Bladder microvascular endothelial cell (primary cell): ENCODE measurements around the gene DKKL1. TPM values are rescaled to one million over a fixed set of nuclear protein-coding genes. Genes with fewer than 3 reads are reported as not detected.

Experiments
- total RNA-seq: library from RNA; depleted of rRNA; stranded (reverse); fragments of >200 nt; gene quantifications from 2 replicates; pipeline ENCODE4 v1.2.3, GENCODE V29; 2014

The DKKL1 gene
- total RNA-seq = 0.31 TPM in 1 of 2 replicates, not detected in the other

DNA sequence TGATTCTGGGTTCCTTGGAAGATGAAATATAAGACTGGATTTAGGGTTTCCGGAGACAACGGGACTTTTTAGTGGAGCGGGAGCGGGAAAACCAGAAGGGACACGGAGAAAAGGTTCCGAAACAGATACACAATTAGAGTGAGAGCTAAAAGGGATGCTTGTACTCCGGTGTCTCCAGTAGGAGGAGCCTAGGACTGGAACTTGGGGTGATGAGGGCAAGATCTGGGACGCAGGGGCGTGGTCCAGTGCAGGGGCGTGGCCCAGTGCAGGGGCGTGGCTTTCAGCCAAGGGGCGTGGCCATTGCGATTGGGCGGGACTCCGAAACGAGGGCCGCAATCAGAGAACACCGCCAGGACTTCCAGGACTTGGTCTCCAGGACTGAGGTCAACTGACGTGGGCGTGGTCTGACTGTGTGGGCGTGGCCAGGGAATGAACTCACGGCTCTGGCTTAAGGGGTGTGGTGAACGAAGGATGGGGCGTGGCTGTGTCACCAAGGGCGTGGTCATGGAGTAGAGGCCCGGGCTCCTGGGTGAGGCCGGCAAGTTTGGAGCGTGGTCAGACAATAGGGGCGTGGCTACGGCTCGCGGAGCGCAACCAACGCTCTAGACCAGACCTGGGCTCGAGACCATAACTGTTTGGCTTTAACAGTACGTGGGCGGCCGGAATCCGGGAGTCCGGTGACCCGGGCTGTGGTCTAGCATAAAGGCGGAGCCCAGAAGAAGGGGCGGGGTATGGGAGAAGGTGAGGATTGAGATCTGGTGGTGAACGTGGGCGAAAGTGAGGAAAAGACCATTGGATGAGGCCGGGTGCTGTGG is at the start of gene DKKL1:
TSS of gene DKKL1 (plus strand) at position 610 of the 815 bp plus-strand sequence. CDS start at position 732, 122 bp downstream.

GRCh38 chr19:49324801-49325576 is 38.7 kb upstream of the DKKL1 start, which contains the start of gene SLC6A16:
Gene SLC6A16 (minus strand): TSS chr19:49325191. CDS start chr19:49311347, 13,844 bp downstream.

GRCh38 chr19:49335071-49335783 is 28.4 kb upstream of the DKKL1 start, which contains the start of gene CD37:
Gene CD37 (plus strand): TSS chr19:49335406. CDS start chr19:49335541, 135 bp downstream.

GRCh38 chr19:49362048-49362928 is 1.4 kb upstream of the DKKL1 start, which contains the start of gene TEAD2:
Gene TEAD2 (minus strand): TSS chr19:49362416. CDS start chr19:49360075, 2,341 bp downstream.

DNA sequence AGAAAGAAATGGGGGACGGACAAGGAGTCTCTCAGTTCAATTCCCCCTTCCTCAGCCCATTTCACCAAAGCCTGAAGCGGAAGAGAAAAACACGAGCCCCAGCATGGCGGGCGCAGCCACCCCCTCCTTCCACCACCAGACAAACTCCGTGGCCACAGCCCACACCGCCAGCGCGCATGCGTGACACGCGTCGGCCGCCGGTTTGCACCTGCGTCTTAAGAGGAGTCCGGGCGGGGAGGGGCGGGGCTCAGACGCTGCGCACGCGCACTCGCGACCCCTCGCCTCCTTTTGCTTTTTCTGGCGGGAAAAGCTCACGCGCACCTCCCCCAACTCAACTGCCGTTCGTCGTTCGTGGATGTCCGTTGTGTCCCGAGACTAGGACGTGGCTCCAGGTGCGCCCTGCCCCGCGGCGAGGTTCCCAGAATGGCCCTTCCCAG is 24.3 kb downstream of the DKKL1 start, which contains the start of gene KASH5:
TSS of gene KASH5 (plus strand) at position 314 of the 437 bp plus-strand sequence. CDS start 2,635 bp downstream, outside the sequence.

DNA sequence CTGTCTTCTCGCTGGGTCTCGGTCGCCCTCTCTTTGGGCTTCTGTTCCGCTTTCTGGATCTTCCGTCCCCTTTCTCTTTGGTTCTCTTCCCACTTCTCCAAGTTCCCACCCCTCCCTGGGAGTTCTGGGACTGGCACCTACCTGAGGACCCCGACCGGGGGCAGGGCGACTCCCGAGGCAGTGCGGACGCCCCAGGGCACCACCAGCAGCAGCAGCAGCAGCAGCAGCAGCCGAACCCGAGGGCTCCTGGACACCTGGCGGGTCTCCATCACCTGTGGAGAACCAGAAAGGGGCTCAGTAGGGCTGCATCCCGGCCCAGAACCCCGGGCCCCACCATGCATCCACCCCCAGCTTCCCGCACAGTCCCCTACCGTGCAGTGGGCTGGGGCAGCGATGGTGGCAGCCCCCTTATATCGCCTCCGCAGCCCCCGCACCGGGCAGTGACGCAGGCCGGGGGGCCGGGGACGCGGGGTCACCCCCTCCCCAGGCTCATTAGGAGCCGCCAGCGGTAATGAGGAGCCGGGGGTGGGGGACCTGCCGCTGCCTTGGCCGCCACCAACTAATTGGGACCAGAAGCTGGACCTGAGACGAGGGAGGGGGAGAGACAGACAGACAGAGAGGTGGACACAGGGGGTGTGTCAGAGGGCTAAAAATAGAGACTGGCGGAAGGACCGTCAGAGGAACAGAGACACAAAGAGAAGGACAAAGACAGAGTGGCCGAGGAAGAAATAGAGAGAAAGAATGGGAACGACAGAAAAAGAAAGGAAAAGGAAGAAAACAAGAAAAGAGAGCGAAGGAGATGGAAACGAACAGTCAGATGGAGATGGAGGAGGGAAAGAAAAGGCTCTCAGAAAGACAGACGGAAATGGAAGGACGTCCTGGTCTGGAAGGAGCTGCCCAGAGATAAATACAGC is 59.7 kb downstream of the DKKL1 start, which contains the start of gene PTH2:
TSS of gene PTH2 (minus strand) at position 371 of the 914 bp plus-strand sequence. CDS start at position 269, 102 bp downstream.

Other genes starting within 250 kb of the DKKL1 start
- 1.4 and 1.5 TPM in 2 replicates for gene LIN7B, start 249.5 kb upstream of the DKKL1 start, total RNA-seq
- gene C19orf73, start 244.7 kb upstream of the DKKL1 start, total RNA-seq = 0.65 and 0.88 TPM in 2 replicates
- gene PPFIA3, start 244.3 kb upstream of the DKKL1 start, total RNA-seq = 3.4 and 3.9 TPM in 2 replicates
- gene HRC, start 208.5 kb upstream of the DKKL1 start, total RNA-seq = 0.06 TPM in 1 of 2 replicates, not detected in the other
- 19.8 and 24.1 TPM in 2 replicates for gene TRPM4, start 206.1 kb upstream of the DKKL1 start, total RNA-seq
- gene SLC6A16, start 38.7 kb upstream of the DKKL1 start, total RNA-seq = under 0.01 and 0.63 TPM in 2 replicates
- gene CD37, start 28.5 kb upstream of the DKKL1 start, total RNA-seq = not detected in 2 replicates
- 35.9 and 51.0 TPM in 2 replicates for gene TEAD2, start 1.5 kb upstream of the DKKL1 start, total RNA-seq
- gene KASH5, start 24.4 kb downstream of the DKKL1 start, total RNA-seq = not detected in 2 replicates
- gene PTH2, start 59.6 kb downstream of the DKKL1 start, total RNA-seq = not detected in 2 replicates
- not detected in 2 replicates for gene GFY, start 61.5 kb downstream of the DKKL1 start, total RNA-seq
- 0.16 and 0.19 TPM in 2 replicates for gene SLC17A7, start 77.7 kb downstream of the DKKL1 start, total RNA-seq
- gene PIH1D1, start 87.9 kb downstream of the DKKL1 start, total RNA-seq = 110 and 142 TPM in 2 replicates
- 30.3 and 50.7 TPM in 2 replicates for gene ALDH16A1, start 89.3 kb downstream of the DKKL1 start, total RNA-seq
- 1.3 and 2.0 TPM in 2 replicates for gene FLT3LG, start 110.3 kb downstream of the DKKL1 start, total RNA-seq
- 2,122 and 2,841 TPM in 2 replicates for gene RPL13A, start 123.7 kb downstream of the DKKL1 start, total RNA-seq
- gene RPS11, start 132.6 kb downstream of the DKKL1 start, total RNA-seq = 2,665 and 3,458 TPM in 2 replicates
- gene FCGRT, start 148.8 kb downstream of the DKKL1 start, total RNA-seq = 60.9 and 92.8 TPM in 2 replicates
- 10.5 and 15.2 TPM in 2 replicates for gene RCN3, start 164.1 kb downstream of the DKKL1 start, total RNA-seq
- gene NOSIP, start 216.7 kb downstream of the DKKL1 start, total RNA-seq = 126 and 136 TPM in 2 replicates
- 2.6 and 3.7 TPM in 2 replicates for gene PRRG2, start 217.4 kb downstream of the DKKL1 start, total RNA-seq
- gene PRR12, start 227.3 kb downstream of the DKKL1 start, total RNA-seq = 2.3 and 4.5 TPM in 2 replicates